Measurements from ENCODE around the gene ZNF483.
A peak's percentile ranks its signal among the peaks of the same experiment; 100 is the strongest.
"Not testable (repeated sequence)": the region's sequence is repeated elsewhere in the genome, so short reads cannot be mapped to it uniquely, and the experiment has no call there.

ZNF483 gene

DNA sequence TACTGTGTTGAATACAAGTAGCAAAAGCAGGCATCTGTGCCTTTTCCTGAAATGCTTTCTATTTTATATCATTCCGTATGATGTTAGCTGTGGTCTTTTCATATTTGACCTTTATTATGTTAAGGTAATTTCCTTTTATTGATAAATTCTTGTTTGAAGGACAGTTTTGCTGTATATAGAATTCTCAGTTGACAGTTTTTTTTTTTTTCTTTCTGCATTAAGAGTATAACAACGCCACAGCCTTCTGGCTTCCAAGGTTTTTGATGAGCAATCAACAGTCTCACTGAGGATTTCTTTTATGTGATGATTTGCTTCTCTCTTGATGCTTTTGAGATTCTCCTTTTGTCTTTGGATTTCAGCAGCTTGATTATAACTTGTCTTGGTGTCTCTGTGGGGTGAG is 23.6 kb downstream of the ZNF483 start:
- H3K9me3 ChIP-seq (ENCODE audit: control insufficient read depth, insufficient read depth, low read depth, low read length), result peaks cover 71% of the 10 kb centered on the region
- H3K4me1 ChIP-seq (ENCODE audit: control insufficient read depth, insufficient read depth, low read length), result no peaks in the 10 kb centered on the region
- H3K27me3 ChIP-seq (ENCODE audit: control insufficient read depth, insufficient read depth, low read length), result no peaks in the 10 kb centered on the region
- H3K4me3 ChIP-seq (ENCODE audit: low read depth, low read length), result no peak overlapping the region
- peaks cover 92% of the 10 kb centered on the region for H3K36me3 ChIP-seq (ENCODE audit: control insufficient read depth, insufficient read depth, low read length)
- H3K9ac ChIP-seq (ENCODE audit: low read length), result no peak overlapping the region
- no peak overlapping the region for H3K27ac ChIP-seq (ENCODE audit: low read depth, low read length)

DNA sequence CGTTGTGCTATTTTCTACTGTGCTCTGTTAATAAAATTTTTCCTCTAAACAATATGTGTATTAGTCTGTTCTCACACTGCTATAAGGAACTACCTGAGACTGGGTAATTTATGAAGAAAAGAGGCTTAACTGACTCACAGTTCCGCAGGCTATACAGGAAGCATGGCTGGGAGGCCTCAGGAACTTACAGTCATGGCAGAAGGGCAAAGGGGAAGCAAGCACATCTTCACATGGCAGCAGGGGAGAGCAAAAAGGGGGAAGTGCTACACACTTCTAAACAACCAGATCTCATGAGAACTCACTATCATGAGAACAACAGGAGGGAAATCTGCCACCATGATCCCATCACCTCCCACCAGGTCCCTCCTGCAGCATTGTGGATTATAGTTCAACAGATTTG is 30.4 kb downstream of the ZNF483 start:
- not testable (repeated sequence) for H3K4me1 ChIP-seq (ENCODE audit: control insufficient read depth, insufficient read depth, low read length)

GRCh38 chr9:111559000-111559610 is 34.1 kb downstream of the ZNF483 start:
- no peak overlapping the region for H3K9ac ChIP-seq (ENCODE audit: low read length)
- no peaks in the 10 kb centered on the region for H3K27me3 ChIP-seq (ENCODE audit: control insufficient read depth, insufficient read depth, low read length)
- no peaks in the 10 kb centered on the region for H3K4me1 ChIP-seq (ENCODE audit: control insufficient read depth, insufficient read depth, low read length)
- peaks cover 29% of the 10 kb centered on the region for H3K9me3 ChIP-seq (ENCODE audit: control insufficient read depth, insufficient read depth, low read depth, low read length)
- H3K4me3 ChIP-seq (ENCODE audit: low read depth, low read length), result no peak overlapping the region
- H3K27ac ChIP-seq (ENCODE audit: low read depth, low read length), result no peak overlapping the region
- peaks cover 26% of the 10 kb centered on the region for H3K36me3 ChIP-seq (ENCODE audit: control insufficient read depth, insufficient read depth, low read length)

More for the DNA sequence above, 30.4 kb downstream of the ZNF483 start:
- peaks cover 41% of the 10 kb centered on the region for H3K36me3 ChIP-seq (ENCODE audit: control insufficient read depth, insufficient read depth, low read length)
- not testable (repeated sequence) for H3K4me3 ChIP-seq (ENCODE audit: low read depth, low read length); H3K27ac ChIP-seq (ENCODE audit: low read depth, low read length); H3K27me3 ChIP-seq (ENCODE audit: control insufficient read depth, insufficient read depth, low read length); H3K9ac ChIP-seq (ENCODE audit: low read length)
- peaks cover 38% of the 10 kb centered on the region for H3K9me3 ChIP-seq (ENCODE audit: control insufficient read depth, insufficient read depth, low read depth, low read length)

DNA sequence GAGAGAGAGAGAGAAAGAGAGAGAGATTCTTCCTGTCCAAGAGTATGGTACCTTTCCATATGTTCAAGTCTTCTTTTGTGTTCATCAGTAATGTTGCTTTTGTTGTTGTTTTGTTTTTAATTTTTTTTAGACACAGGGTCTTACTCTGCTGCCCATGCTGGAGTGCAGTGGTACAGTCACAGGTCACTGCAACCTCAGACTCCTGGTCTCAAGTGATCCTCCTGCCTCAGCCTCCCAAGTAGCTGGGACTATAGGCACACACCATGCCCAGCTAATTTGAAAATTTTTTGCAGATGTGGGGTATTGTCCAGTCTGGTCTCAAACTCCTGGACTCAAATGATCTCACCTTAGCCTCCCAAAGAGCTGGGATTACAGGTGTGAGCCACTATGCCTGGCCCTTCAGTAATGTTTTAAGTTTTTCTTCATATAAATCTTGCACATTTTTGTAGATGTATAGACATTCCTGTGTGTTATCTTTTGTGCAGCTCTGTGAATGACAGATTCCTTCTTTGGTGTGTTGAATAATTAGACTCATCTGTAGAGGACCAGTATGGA is 36.3 kb downstream of the ZNF483 start:
- no peak overlapping the region for H3K4me3 ChIP-seq (ENCODE audit: low read depth, low read length)
- no peak overlapping the region for H3K27ac ChIP-seq (ENCODE audit: low read depth, low read length)
- H3K36me3 ChIP-seq (ENCODE audit: control insufficient read depth, insufficient read depth, low read length), result peaks cover 34% of the 10 kb centered on the region
- no peak overlapping the region for H3K9ac ChIP-seq (ENCODE audit: low read length)
- no peaks in the 10 kb centered on the region for H3K27me3 ChIP-seq (ENCODE audit: control insufficient read depth, insufficient read depth, low read length)
- H3K9me3 ChIP-seq (ENCODE audit: control insufficient read depth, insufficient read depth, low read depth, low read length), result peaks cover 14% of the 10 kb centered on the region
- no peaks in the 10 kb centered on the region for H3K4me1 ChIP-seq (ENCODE audit: control insufficient read depth, insufficient read depth, low read length)

GRCh38 chr9:111566234-111566633 is 41.3 kb downstream of the ZNF483 start:
- peaks cover 74% of the 10 kb centered on the region for H3K36me3 ChIP-seq (ENCODE audit: control insufficient read depth, insufficient read depth, low read length)
- H3K27ac ChIP-seq (ENCODE audit: low read depth, low read length), result no peak overlapping the region
- peaks cover 21% of the 10 kb centered on the region for H3K9me3 ChIP-seq (ENCODE audit: control insufficient read depth, insufficient read depth, low read depth, low read length)
- H3K4me3 ChIP-seq (ENCODE audit: low read depth, low read length), result no peak overlapping the region
- H3K27me3 ChIP-seq (ENCODE audit: control insufficient read depth, insufficient read depth, low read length), result no peaks in the 10 kb centered on the region
- H3K4me1 ChIP-seq (ENCODE audit: control insufficient read depth, insufficient read depth, low read length), result no peaks in the 10 kb centered on the region
- no peak overlapping the region for H3K9ac ChIP-seq (ENCODE audit: low read length)

DNA sequence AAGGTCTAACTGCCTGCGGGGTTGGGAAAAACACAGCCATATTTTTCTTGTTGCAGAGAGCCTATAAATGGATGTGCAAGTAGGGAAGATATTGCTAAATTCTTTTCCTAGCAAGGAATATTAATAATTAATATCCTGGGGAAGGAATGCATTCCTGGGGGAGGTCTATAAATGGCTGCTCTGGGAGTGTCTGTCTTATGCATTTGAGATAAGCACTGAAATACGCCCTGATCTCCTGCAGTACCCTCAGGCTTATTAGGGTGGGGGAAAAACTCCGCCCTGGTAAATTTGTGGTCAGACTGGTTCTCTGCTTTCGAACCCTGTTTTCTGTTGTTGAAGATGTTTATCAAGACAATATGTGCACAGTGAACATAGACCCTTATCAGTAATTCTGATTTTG is 43.1 kb downstream of the ZNF483 start:
- H3K4me1 ChIP-seq (ENCODE audit: control insufficient read depth, insufficient read depth, low read length); H3K4me3 ChIP-seq (ENCODE audit: low read depth, low read length); H3K9ac ChIP-seq (ENCODE audit: low read length); H3K27me3 ChIP-seq (ENCODE audit: control insufficient read depth, insufficient read depth, low read length); H3K27ac ChIP-seq (ENCODE audit: low read depth, low read length): not testable (repeated sequence)
- peaks cover 85% of the 10 kb centered on the region for H3K36me3 ChIP-seq (ENCODE audit: control insufficient read depth, insufficient read depth, low read length)
- peaks cover 21% of the 10 kb centered on the region for H3K9me3 ChIP-seq (ENCODE audit: control insufficient read depth, insufficient read depth, low read depth, low read length)

DNA sequence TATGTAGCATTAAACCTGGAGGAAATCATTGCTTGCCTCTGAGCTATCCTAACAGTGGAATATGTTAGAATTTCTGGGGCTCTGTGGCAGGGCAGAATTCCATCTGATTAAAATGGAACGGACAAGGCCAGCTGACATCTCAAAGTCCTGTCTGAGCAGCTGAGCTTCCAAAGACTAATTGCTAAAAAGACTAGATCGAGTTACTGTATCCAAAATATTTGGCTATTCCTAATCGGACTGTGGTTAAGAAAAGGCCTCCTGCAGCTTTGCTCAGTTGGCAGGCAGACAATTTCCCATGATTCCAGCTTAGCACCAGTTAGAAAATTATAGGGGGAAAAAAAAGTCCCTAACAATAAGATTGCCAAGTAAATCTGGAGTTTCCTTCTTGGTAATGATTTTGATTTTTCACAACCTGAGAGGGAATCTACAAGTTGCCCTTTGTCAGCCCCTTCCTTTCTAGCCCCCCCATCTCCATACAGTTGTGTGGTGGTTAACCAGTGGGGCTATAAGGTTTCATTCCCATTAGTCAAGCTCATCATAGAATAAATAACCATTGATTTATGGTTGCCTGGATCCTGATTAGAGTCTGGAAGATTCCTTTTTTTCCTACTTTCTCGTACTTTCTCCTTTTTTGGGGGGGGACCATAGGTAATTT is 48.1 kb downstream of the ZNF483 start:
- Histone ChIP-seq H3K27ac (ENCODE audit: low read depth, low read length) (no peak overlapping the region), H3K27me3 (ENCODE audit: control insufficient read depth, insufficient read depth, low read length) (no peaks in the 10 kb centered on the region), H3K9me3 (ENCODE audit: control insufficient read depth, insufficient read depth, low read depth, low read length) (peaks cover 15% of the 10 kb centered on the region), H3K4me1 (ENCODE audit: control insufficient read depth, insufficient read depth, low read length) (no peaks in the 10 kb centered on the region), H3K36me3 (ENCODE audit: control insufficient read depth, insufficient read depth, low read length) (peaks cover 64% of the 10 kb centered on the region), H3K4me3 (ENCODE audit: low read depth, low read length) (no peak overlapping the region), H3K9ac (ENCODE audit: low read length) (no peak overlapping the region)

DNA sequence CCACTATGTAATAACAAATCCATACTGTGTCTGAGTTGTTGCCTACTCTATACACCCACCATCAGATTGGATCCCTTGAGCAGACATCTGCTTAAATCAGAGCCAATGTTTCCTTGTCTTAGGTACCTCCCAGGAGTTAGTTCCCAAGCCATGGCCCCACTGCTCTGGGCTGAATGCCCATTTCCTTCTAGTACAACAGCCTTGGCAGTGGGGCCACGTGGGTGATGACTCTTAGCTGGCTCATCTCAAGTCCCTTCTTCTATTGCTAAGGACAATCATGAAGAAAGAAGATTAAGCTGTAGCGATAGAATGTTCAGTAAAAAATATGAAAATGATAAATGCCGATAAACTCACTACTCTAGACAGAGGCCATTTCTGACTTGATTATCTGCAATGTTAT is 57.9 kb downstream of the ZNF483 start:
- no peaks in the 10 kb centered on the region for H3K4me1 ChIP-seq (ENCODE audit: control insufficient read depth, insufficient read depth, low read length)
- no peak overlapping the region for H3K4me3 ChIP-seq (ENCODE audit: low read depth, low read length)
- H3K36me3 ChIP-seq (ENCODE audit: control insufficient read depth, insufficient read depth, low read length), result peaks cover 79% of the 10 kb centered on the region
- H3K27me3 ChIP-seq (ENCODE audit: control insufficient read depth, insufficient read depth, low read length), result no peaks in the 10 kb centered on the region
- H3K9ac ChIP-seq (ENCODE audit: low read length), result no peak overlapping the region
- no peak overlapping the region for H3K27ac ChIP-seq (ENCODE audit: low read depth, low read length)
- H3K9me3 ChIP-seq (ENCODE audit: control insufficient read depth, insufficient read depth, low read depth, low read length), result no peaks in the 10 kb centered on the region

DNA sequence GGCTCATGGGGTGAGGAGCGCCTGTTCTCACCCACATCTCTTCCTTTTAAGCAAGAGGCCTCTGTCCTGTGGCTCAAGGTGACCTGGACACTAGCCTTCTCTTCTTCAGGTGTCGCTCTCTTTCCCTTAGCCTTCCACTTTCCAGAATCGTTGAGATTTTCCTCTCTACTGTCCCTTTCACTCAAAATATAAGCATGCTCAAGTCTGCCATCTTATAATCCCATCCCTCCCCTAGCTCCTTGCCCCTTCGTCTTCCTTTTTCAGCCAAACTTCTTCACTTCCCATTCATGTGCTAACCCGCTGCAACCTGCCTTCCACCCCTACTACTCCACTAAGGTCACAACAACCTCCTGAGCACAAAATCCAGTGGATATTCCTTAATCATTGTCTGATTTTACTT is 61.4 kb downstream of the ZNF483 start:
- no peak overlapping the region for H3K4me3 ChIP-seq (ENCODE audit: low read depth, low read length)
- no peaks in the 10 kb centered on the region for H3K9me3 ChIP-seq (ENCODE audit: control insufficient read depth, insufficient read depth, low read depth, low read length)
- no peak overlapping the region for H3K27ac ChIP-seq (ENCODE audit: low read depth, low read length)
- no peaks in the 10 kb centered on the region for H3K27me3 ChIP-seq (ENCODE audit: control insufficient read depth, insufficient read depth, low read length)
- H3K4me1 ChIP-seq (ENCODE audit: control insufficient read depth, insufficient read depth, low read length), result no peaks in the 10 kb centered on the region
- H3K9ac ChIP-seq (ENCODE audit: low read length), result no peak overlapping the region
- H3K36me3 ChIP-seq (ENCODE audit: control insufficient read depth, insufficient read depth, low read length), result peaks cover 57% of the 10 kb centered on the region

DNA sequence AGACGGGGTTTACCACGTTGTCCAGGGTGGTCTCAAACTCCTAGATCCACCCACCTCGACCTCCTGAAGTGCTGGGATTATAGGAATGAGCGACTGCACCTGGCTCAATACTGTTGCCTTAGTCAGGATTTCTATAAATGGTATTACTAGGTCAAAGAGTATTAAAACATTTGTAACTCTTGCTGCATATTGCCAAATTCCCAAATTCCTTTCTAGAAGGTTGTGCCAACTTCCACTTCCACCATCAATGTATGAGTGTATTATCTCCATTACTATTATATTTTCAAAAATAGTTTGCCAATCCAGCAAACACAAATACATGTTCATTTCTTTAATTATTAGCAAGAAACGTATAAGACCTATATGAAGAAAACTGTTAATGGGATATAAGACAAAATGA is 63.9 kb downstream of the ZNF483 start:
- Histone ChIP-seq H3K27me3 (ENCODE audit: control insufficient read depth, insufficient read depth, low read length) (no peaks in the 10 kb centered on the region), H3K9me3 (ENCODE audit: control insufficient read depth, insufficient read depth, low read depth, low read length) (no peaks in the 10 kb centered on the region), H3K27ac (ENCODE audit: low read depth, low read length) (no peak overlapping the region), H3K4me3 (ENCODE audit: low read depth, low read length) (no peak overlapping the region), H3K4me1 (ENCODE audit: control insufficient read depth, insufficient read depth, low read length) (no peaks in the 10 kb centered on the region), H3K9ac (ENCODE audit: low read length) (no peak overlapping the region), H3K36me3 (ENCODE audit: control insufficient read depth, insufficient read depth, low read length) (peaks cover 55% of the 10 kb centered on the region)

GRCh38 chr9:111597852-111598732 is 73.1 kb downstream of the ZNF483 start:
- Histone ChIP-seq H3K9me3 (ENCODE audit: control insufficient read depth, insufficient read depth, low read depth, low read length) (no peaks in the 10 kb centered on the region), H3K4me3 (ENCODE audit: low read depth, low read length) (peak overlapping the region; percentile 79), H3K27ac (ENCODE audit: low read depth, low read length) (no peak overlapping the region), H3K9ac (ENCODE audit: low read length) (peak overlapping the region; percentile 80), H3K4me1 (ENCODE audit: control insufficient read depth, insufficient read depth, low read length) (peaks cover 2% of the 10 kb centered on the region; the same call in 1 of the 2 replicates), H3K36me3 (ENCODE audit: control insufficient read depth, insufficient read depth, low read length) (peaks cover 29% of the 10 kb centered on the region), H3K27me3 (ENCODE audit: control insufficient read depth, insufficient read depth, low read length) (peaks cover 5% of the 10 kb centered on the region; the same call in 1 of the 2 replicates)

All from HUES6 (cell line).